Medulla oblongata (tissue), 1 donor: ENCODE measurements around the gene CACNA1C.
"Not testable (repeated sequence)": the region's sequence is repeated elsewhere in the genome, so short reads cannot be mapped to it uniquely, and the experiment has no call there.

Experiments used
- DNase-seq: peaks from one replicate; pipeline ENCODE4 v3.0.0-alpha.2; 2015; ENCODE audit errors: extremely low spot score

CACNA1C gene

GRCh38 chr12:2485681-2486080 lies 432.9 kb downstream of the CACNA1C start:
- DNase-seq = no peak

GRCh38 chr12:2486796-2487195 lies 434.0 kb downstream of the CACNA1C start:
- no peak for DNase-seq

- DNase-seq = no peak
Observed at GRCh38 chr12:2487278-2487677, 434.5 kb downstream of the CACNA1C start.

- no peak for DNase-seq
Observed at GRCh38 chr12:2488131-2488530, 435.3 kb downstream of the CACNA1C start.

GRCh38 chr12:2488596-2488995 lies 435.8 kb downstream of the CACNA1C start:
- no peak for DNase-seq

- DNase-seq = no peak
Observed at GRCh38 chr12:2489275-2489674, 436.5 kb downstream of the CACNA1C start.

GRCh38 chr12:2490831-2491230 lies 438.0 kb downstream of the CACNA1C start:
- no peak for DNase-seq

- not testable (repeated sequence) for DNase-seq
Observed at GRCh38 chr12:2491349-2491748, 438.6 kb downstream of the CACNA1C start.

GRCh38 chr12:2492236-2492635 lies 439.4 kb downstream of the CACNA1C start:
- DNase-seq = peak; percentile 7

GRCh38 chr12:2493086-2493485 lies 440.3 kb downstream of the CACNA1C start:
- no peak for DNase-seq

- DNase-seq = peak; percentile 47
Observed at GRCh38 chr12:2494486-2495192, 441.9 kb downstream of the CACNA1C start.

GRCh38 chr12:2495417-2496112 lies 442.8 kb downstream of the CACNA1C start:
- no peak for DNase-seq

- DNase-seq = no peak
Observed at GRCh38 chr12:2498964-2499500, 446.2 kb downstream of the CACNA1C start.

- peak; percentile 45 for DNase-seq
Observed at GRCh38 chr12:2501464-2502191, 448.8 kb downstream of the CACNA1C start.

- DNase-seq = no peak
Observed at GRCh38 chr12:2503036-2503435, 450.2 kb downstream of the CACNA1C start.

GRCh38 chr12:2503762-2504161 lies 451.0 kb downstream of the CACNA1C start:
- no peak for DNase-seq

- DNase-seq = no peak
Observed at GRCh38 chr12:2504577-2504976, 451.8 kb downstream of the CACNA1C start.

GRCh38 chr12:2507814-2508213 lies 455.0 kb downstream of the CACNA1C start:
- DNase-seq = no peak

GRCh38 chr12:2509137-2509536 lies 456.4 kb downstream of the CACNA1C start:
- DNase-seq = no peak

GRCh38 chr12:2510045-2510444 lies 457.3 kb downstream of the CACNA1C start:
- DNase-seq = no peak

GRCh38 chr12:2513141-2514037 lies 460.6 kb downstream of the CACNA1C start:
- no peak for DNase-seq

GRCh38 chr12:2514038-2514340 lies 461.2 kb downstream of the CACNA1C start:
- DNase-seq = no peak
